WTC11 (cell line): ENCODE measurements around the gene NOXO1. TPM values are rescaled to one million over a fixed set of nuclear protein-coding genes. Genes with fewer than 3 reads are reported as not detected.

Source experiments
- ATAC-seq: fragments of 200-7000 bp; cut with Tn5 transposase; 2 replicates; pipeline ENCODE4 v1.10.0; 2021; ENCODE audit warnings: mild to moderate bottlenecking, moderate library complexity
- CTCF ChIA-PET: fragments of 300-600 bp; sonication (Branson Sonifier 250); formaldehyde crosslinking; loops from one replicate; lab custom pipeline; 2021; ENCODE audit warnings: antibody characterized with exemption; lab: Charles Lee
- POLR2A ChIA-PET: fragments of 350-600 bp; sonication (Branson Sonifier 250); formaldehyde crosslinking; loops from one replicate; lab custom pipeline; 2021; ENCODE audit warnings: antibody characterized with exemption; lab: Charles Lee
- DNase-seq: peaks from one replicate; pipeline ENCODE4 v3.0.0; 2021; ENCODE audit warnings: low spot score
- H3K27ac Mint-ChIP-seq: 2 replicates; pipeline ENCODE4 v1.8.0; 2021; ENCODE audit warnings: mixed read lengths
- H3K27me3 Mint-ChIP-seq: 2 replicates; pipeline ENCODE4 v1.8.0; 2021; ENCODE audit warnings: low read depth, mild to moderate bottlenecking, moderate library complexity, mixed read lengths
- H3K36me3 Mint-ChIP-seq: 2 replicates; pipeline ENCODE4 v1.8.0; 2021; ENCODE audit warnings: mixed read lengths
- H3K4me1 Mint-ChIP-seq: 2 replicates; pipeline ENCODE4 v1.8.0; 2022; ENCODE audit warnings: mixed read lengths
- H3K4me3 Mint-ChIP-seq: 2 replicates; pipeline ENCODE4 v1.8.0; 2021; ENCODE audit warnings: mild to moderate bottlenecking, moderate library complexity, mixed read lengths
- H3K9me3 Mint-ChIP-seq: 2 replicates; pipeline ENCODE4 v1.8.0; 2021; ENCODE audit warnings: mixed read lengths
- CREM ChIP-seq: sonication (generic); formaldehyde crosslinking; IDR thresholded peaks from 2 replicates; pipeline ENCODE4 v1.8.1; 2022; ENCODE audit warnings: mild to moderate bottlenecking, missing genetic modification reagents, moderate library complexity
- ETV6 ChIP-seq: sonication (generic); formaldehyde crosslinking; IDR thresholded peaks from 2 replicates; pipeline ENCODE4 v1.8.1; 2022; ENCODE audit warnings: mild to moderate bottlenecking, missing genetic modification reagents
- FOXP1 ChIP-seq: sonication (generic); formaldehyde crosslinking; IDR thresholded peaks from 2 replicates; pipeline ENCODE4 v1.8.0; 2022; ENCODE audit warnings: missing genetic modification reagents, mild to moderate bottlenecking, moderate library complexity, borderline replicate concordance
- HMGA2 ChIP-seq: fragments of 250-450 bp; sonication (Bioruptor Pico); IDR thresholded peaks from 2 replicates; pipeline ENCODE4 v1.4.0; 2021; ENCODE audit warnings: mild to moderate bottlenecking, moderate library complexity
- MYBL2 ChIP-seq: sonication (generic); formaldehyde crosslinking; IDR thresholded peaks from 2 replicates; pipeline ENCODE4 v1.8.1; 2023; ENCODE audit warnings: mild to moderate bottlenecking, moderate library complexity, missing genetic modification reagents
- NFATC4 ChIP-seq: fragments of 250-450 bp; sonication (Bioruptor Pico); IDR thresholded peaks from 2 replicates; pipeline ENCODE4 v1.9.0; 2021; ENCODE audit warnings: mild to moderate bottlenecking
- NFE2L1 ChIP-seq: sonication (generic); formaldehyde crosslinking; IDR thresholded peaks from 2 replicates; pipeline ENCODE4 v1.8.1; 2023; ENCODE audit warnings: missing genetic modification reagents
- RORB ChIP-seq: fragments of 250-450 bp; sonication (Bioruptor Pico); IDR thresholded peaks from 2 replicates; pipeline ENCODE4 v1.9.0; 2021; ENCODE audit warnings: mild to moderate bottlenecking
- SP1 ChIP-seq: sonication (generic); formaldehyde crosslinking; conservative IDR thresholded peaks from 2 replicates; pipeline ENCODE4 v1.8.1; 2022; ENCODE audit warnings: missing genetic modification reagents
- TEAD1 ChIP-seq: sonication (generic); formaldehyde crosslinking; IDR thresholded peaks from 2 replicates; pipeline ENCODE4 v1.8.0; 2022; ENCODE audit warnings: mild to moderate bottlenecking, missing genetic modification reagents
- TEAD4 ChIP-seq: sonication (generic); formaldehyde crosslinking; IDR thresholded peaks from 2 replicates; pipeline ENCODE4 v1.8.0; 2022; ENCODE audit warnings: mild to moderate bottlenecking, missing genetic modification reagents
- ZNF121 ChIP-seq: sonication (generic); formaldehyde crosslinking; IDR thresholded peaks from 2 replicates; pipeline ENCODE4 v1.8.0; 2023; ENCODE audit warnings: missing genetic modification reagents
- total RNA-seq: library from RNA; stranded (reverse); gene quantifications from 3 replicates; pipeline ENCODE4 v1.2.3, GENCODE V29; 2021
- TF ChIP-seq, protein P1 (sequence below): sonication (generic); formaldehyde crosslinking; IDR thresholded peaks from 2 replicates; pipeline ENCODE4 v1.8.1; 2022; ENCODE audit warnings: missing genetic modification reagents, borderline replicate concordance
- TF ChIP-seq, protein P2 (sequence below): sonication (generic); formaldehyde crosslinking; IDR thresholded peaks from 2 replicates; pipeline ENCODE4 v1.8.0; 2022; ENCODE audit warnings: mild to moderate bottlenecking, missing genetic modification reagents
- TF ChIP-seq, protein P3 (sequence below): fragments of 250-450 bp; sonication (Bioruptor Pico); IDR thresholded peaks from 2 replicates; pipeline ENCODE4 v1.9.0; 2021; ENCODE audit warnings: mild to moderate bottlenecking
- TF ChIP-seq, protein P4 (sequence below): sonication (generic); formaldehyde crosslinking; IDR thresholded peaks from 2 replicates; pipeline ENCODE4 v1.8.0; 2022; ENCODE audit warnings: mild to moderate bottlenecking, missing genetic modification reagents
- TF ChIP-seq, protein P5 (sequence below): sonication (generic); formaldehyde crosslinking; IDR thresholded peaks from 2 replicates; pipeline ENCODE4 v1.8.1; 2023; ENCODE audit warnings: mild to moderate bottlenecking, missing genetic modification reagents, moderate library complexity
- TF ChIP-seq, protein P6 (sequence below): sonication (generic); formaldehyde crosslinking; IDR thresholded peaks from 2 replicates; pipeline ENCODE4 v1.8.1; 2023; ENCODE audit warnings: mild to moderate bottlenecking, moderate library complexity, missing genetic modification reagents

The NOXO1 gene
- total RNA-seq, 1 experiment from 2014 or later = 5.7 TPM

DNA sequence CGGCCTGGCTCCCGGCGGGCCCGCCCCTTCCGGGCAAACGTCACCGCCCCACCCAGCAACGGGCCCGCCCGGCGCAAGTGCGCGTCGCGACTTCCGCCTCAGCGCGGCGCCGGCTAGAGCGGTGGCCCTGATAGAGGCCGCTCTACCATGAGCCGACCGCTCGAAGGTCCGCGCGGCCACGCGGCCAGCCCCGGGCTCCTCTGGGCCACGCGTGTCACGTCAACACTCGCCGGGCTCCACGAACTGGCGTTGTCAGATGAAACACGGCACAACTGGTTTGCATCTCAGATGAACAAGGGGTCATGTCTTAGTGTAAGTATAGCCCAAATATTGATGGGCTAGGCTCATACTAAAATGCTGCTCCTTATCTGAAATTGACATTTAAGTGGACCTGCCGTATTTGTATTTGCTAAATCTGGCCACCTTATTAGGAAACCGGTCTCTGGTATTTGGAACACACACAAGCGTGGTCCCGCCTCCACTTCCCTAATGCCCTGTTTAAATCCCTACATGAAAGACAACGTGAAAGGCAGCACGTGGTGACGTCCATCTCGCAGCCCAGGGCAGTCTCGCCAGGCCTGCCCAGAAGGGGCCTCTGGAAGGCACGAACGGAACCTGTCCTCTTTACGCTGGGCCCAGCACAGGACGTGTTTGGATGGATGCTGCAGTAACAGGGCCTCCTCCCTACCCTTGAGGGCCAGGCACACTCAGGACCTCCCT is 28.7 kb upstream of the NOXO1 start, which contains the start of gene ZNF598 (continued):
- TF ChIP-seq ZNF121 (CRISPR knock-in tag) = no peak
- 0 out of 2 replicates have a peak, but pooled peaks have one; percentile 38 for TF ChIP-seq CREM
- no peak for TF ChIP-seq NFE2L1 (CRISPR knock-in tag)
- TF ChIP-seq, protein P1, sequence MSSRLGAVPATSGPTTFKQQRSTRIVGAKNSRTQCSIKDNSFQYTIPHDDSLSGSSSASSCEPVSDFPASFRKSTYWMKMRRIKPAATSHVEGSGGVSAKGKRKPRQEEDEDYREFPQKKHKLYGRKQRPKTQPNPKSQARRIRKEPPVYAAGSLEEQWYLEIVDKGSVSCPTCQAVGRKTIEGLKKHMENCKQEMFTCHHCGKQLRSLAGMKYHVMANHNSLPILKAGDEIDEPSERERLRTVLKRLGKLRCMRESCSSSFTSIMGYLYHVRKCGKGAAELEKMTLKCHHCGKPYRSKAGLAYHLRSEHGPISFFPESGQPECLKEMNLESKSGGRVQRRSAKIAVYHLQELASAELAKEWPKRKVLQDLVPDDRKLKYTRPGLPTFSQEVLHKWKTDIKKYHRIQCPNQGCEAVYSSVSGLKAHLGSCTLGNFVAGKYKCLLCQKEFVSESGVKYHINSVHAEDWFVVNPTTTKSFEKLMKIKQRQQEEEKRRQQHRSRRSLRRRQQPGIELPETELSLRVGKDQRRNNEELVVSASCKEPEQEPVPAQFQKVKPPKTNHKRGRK (CRISPR knock-in tag) = no peak
- TF ChIP-seq, protein P2, sequence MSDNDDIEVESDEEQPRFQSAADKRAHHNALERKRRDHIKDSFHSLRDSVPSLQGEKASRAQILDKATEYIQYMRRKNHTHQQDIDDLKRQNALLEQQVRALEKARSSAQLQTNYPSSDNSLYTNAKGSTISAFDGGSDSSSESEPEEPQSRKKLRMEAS (CRISPR knock-in tag) = peak; percentile 92
- 0 out of 2 replicates have a peak, but pooled peaks have one; percentile 16 for TF ChIP-seq TEAD4
- TF ChIP-seq, protein P3, sequence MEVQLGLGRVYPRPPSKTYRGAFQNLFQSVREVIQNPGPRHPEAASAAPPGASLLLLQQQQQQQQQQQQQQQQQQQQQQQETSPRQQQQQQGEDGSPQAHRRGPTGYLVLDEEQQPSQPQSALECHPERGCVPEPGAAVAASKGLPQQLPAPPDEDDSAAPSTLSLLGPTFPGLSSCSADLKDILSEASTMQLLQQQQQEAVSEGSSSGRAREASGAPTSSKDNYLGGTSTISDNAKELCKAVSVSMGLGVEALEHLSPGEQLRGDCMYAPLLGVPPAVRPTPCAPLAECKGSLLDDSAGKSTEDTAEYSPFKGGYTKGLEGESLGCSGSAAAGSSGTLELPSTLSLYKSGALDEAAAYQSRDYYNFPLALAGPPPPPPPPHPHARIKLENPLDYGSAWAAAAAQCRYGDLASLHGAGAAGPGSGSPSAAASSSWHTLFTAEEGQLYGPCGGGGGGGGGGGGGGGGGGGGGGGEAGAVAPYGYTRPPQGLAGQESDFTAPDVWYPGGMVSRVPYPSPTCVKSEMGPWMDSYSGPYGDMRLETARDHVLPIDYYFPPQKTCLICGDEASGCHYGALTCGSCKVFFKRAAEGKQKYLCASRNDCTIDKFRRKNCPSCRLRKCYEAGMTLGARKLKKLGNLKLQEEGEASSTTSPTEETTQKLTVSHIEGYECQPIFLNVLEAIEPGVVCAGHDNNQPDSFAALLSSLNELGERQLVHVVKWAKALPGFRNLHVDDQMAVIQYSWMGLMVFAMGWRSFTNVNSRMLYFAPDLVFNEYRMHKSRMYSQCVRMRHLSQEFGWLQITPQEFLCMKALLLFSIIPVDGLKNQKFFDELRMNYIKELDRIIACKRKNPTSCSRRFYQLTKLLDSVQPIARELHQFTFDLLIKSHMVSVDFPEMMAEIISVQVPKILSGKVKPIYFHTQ (CRISPR knock-in tag) = no peak
- TF ChIP-seq MYBL2 (CRISPR knock-in tag) = 0 out of 2 replicates have a peak, but pooled peaks have one; percentile 58
- TF ChIP-seq, protein P4, sequence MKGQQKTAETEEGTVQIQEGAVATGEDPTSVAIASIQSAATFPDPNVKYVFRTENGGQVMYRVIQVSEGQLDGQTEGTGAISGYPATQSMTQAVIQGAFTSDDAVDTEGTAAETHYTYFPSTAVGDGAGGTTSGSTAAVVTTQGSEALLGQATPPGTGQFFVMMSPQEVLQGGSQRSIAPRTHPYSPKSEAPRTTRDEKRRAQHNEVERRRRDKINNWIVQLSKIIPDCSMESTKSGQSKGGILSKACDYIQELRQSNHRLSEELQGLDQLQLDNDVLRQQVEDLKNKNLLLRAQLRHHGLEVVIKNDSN (CRISPR knock-in tag) = peak; percentile 74
- no peak for TF ChIP-seq RORB (CRISPR knock-in tag)
- TF ChIP-seq NFATC4 (CRISPR knock-in tag) = no peak; the same call in 1 of the 2 replicates
- no peak for TF ChIP-seq HMGA2 (CRISPR knock-in tag)
- TF ChIP-seq TEAD1 = no peak; the same call in 1 of the 2 replicates
- TF ChIP-seq FOXP1 (CRISPR knock-in tag) = peak; percentile 16; the same call in 1 of the 2 replicates
- TF ChIP-seq ETV6 (CRISPR knock-in tag) = no peak

DNA sequence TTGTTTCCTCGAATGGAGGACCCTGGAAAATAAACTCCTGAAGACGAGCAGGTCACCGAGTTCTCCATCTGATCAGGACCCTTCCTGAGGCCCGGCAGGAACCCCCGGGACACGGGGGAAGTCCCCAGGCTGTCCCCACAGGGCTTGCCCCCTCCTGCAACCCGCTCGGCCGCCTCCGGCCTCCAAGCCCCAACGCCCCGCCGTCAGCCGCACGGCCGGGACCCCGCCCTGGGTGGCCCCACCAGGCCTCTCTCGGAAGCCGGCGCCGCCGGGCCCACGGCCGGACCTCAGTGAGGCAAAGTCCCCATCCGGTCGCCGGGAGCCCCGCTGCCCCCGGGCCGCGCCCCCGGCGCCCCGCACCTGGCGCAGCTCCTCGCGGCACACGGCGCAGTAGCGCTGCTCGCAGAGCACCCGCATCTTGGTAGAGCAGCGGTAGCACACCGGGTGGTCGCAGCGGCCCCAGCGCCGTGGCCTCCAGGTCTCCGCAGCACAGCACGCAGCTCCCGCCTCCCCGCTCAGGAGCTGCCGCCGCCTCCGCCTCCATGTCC is 28.0 kb upstream of the NOXO1 start:
- no peak overlapping the region for H3K27ac Mint-ChIP-seq
- H3K27me3 Mint-ChIP-seq = no peaks in the 10 kb centered on the region
- DNase-seq = no peak
- no peak for ATAC-seq
- TF ChIP-seq, protein P1 (CRISPR knock-in tag) = no peak
- no peak for TF ChIP-seq SP1 (CRISPR knock-in tag)
- TF ChIP-seq, protein P5, sequence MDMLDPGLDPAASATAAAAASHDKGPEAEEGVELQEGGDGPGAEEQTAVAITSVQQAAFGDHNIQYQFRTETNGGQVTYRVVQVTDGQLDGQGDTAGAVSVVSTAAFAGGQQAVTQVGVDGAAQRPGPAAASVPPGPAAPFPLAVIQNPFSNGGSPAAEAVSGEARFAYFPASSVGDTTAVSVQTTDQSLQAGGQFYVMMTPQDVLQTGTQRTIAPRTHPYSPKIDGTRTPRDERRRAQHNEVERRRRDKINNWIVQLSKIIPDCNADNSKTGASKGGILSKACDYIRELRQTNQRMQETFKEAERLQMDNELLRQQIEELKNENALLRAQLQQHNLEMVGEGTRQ = no peak
- peak; percentile 19; the same call in 1 of the 2 replicates for TF ChIP-seq CREM
- TF ChIP-seq, protein P6, sequence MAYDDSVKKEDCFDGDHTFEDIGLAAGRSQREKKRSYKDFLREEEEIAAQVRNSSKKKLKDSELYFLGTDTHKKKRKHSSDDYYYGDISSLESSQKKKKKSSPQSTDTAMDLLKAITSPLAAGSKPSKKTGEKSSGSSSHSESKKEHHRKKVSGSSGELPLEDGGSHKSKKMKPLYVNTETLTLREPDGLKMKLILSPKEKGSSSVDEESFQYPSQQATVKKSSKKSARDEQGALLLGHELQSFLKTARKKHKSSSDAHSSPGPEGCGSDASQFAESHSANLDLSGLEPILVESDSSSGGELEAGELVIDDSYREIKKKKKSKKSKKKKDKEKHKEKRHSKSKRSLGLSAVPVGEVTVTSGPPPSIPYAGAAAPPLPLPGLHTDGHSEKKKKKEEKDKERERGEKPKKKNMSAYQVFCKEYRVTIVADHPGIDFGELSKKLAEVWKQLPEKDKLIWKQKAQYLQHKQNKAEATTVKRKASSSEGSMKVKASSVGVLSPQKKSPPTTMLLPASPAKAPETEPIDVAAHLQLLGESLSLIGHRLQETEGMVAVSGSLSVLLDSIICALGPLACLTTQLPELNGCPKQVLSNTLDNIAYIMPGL (CRISPR knock-in tag) = peak; percentile 36; the same call in 1 of the 2 replicates
- TF ChIP-seq, all 79 proteins: peak for 2
- peak overlapping the region; percentile 71 for H3K4me3 Mint-ChIP-seq
- ChIA-PET POLR2A (no interaction called here), CTCF (interaction anchor here (0.6 to 1.8 kb wide), 3 partner anchors 81 to 133 kb away, joined by 3 to 6 read pairs (median 4); no protein-coding TSS in a partner anchor)
- H3K36me3 Mint-ChIP-seq = peaks cover 5% of the 10 kb centered on the region; the same call in 1 of the 2 replicates
- H3K9me3 Mint-ChIP-seq = no peaks in the 10 kb centered on the region
- H3K4me1 Mint-ChIP-seq = peaks cover 39% of the 10 kb centered on the region
